Chondrocyte (in vitro differentiated cells): ENCODE results near the gene CTNND2. TPM values are rescaled to one million over a fixed set of nuclear protein-coding genes. Genes with fewer than 3 reads are reported as not detected.
"Not testable (repeated sequence)": the region's sequence is repeated elsewhere in the genome, so short reads cannot be mapped to it uniquely, and the experiment has no call there.

Experiments
- DNase-seq: peaks from one replicate; pipeline ENCODE4 v3.0.0; 2021; ENCODE audit warnings: mixed read lengths, low spot score
- H3K27ac Mint-ChIP-seq: one replicate; pipeline ENCODE4 v1.8.0; 2021; ENCODE audit warnings: mild to moderate bottlenecking, moderate library complexity, mixed read lengths; ENCODE audit not compliant: unreplicated experiment
- H3K27me3 Mint-ChIP-seq: 2 replicates; pipeline ENCODE4 v1.8.0; 2021; ENCODE audit warnings: low read depth, mixed read lengths
- H3K36me3 Mint-ChIP-seq: 2 replicates; pipeline ENCODE4 v1.8.0; 2021; ENCODE audit warnings: low read depth, mixed read lengths
- H3K4me1 Mint-ChIP-seq: 2 replicates; pipeline ENCODE4 v1.8.0; 2021; ENCODE audit warnings: low read depth, mild to moderate bottlenecking, mixed read lengths
- H3K4me3 Mint-ChIP-seq: one replicate; pipeline ENCODE4 v1.8.0; 2021; ENCODE audit warnings: mild to moderate bottlenecking, moderate library complexity, mixed read lengths; ENCODE audit not compliant: unreplicated experiment
- H3K9me3 Mint-ChIP-seq: 2 replicates; pipeline ENCODE4 v1.8.0; 2021; ENCODE audit warnings: low read depth, mixed read lengths
- CTCF ChIP-seq: fragments of 200-600 bp; sonication (generic); IDR thresholded peaks from 2 replicates; pipeline ENCODE4 v1.5.0; 2021; ENCODE audit warnings: antibody characterized with exemption, mild to moderate bottlenecking, moderate library complexity
- total RNA-seq: library from RNA; stranded (reverse); gene quantifications from 3 replicates; pipeline ENCODE4 v1.2.1, GENCODE V29; 2021

Gene CTNND2
- total RNA-seq, 1 donor from 2014 or later, result 2.1 TPM

GRCh38 chr5:11851416-11851815, 52.8 kb downstream of the CTNND2 start:
- Mint-ChIP-seq H3K36me3 (no peaks in the 10 kb centered on the region), H3K27me3 (peaks cover 2% of the 10 kb centered on the region), H3K4me1 (no peaks in the 10 kb centered on the region), H3K4me3 (no peak overlapping the region), H3K9me3 (no peaks in the 10 kb centered on the region), H3K27ac (no peak overlapping the region)
- no peak for DNase-seq
- TF ChIP-seq CTCF, result no peak

- H3K9me3 Mint-ChIP-seq, result peaks cover 46% of the 10 kb centered on the region
- H3K36me3 Mint-ChIP-seq, H3K27me3 Mint-ChIP-seq, DNase-seq, H3K4me1 Mint-ChIP-seq, H3K4me3 Mint-ChIP-seq, H3K27ac Mint-ChIP-seq: not testable (repeated sequence)
These were observed 75.7 kb downstream of the CTNND2 start for GRCh38 chr5:11828566-11828965.

- H3K9me3 Mint-ChIP-seq, result peaks cover 22% of the 10 kb centered on the region
- H3K27ac Mint-ChIP-seq, result no peak overlapping the region
- H3K4me3 Mint-ChIP-seq, result no peak overlapping the region
- H3K4me1 Mint-ChIP-seq, result no peaks in the 10 kb centered on the region
- H3K36me3 Mint-ChIP-seq, result no peaks in the 10 kb centered on the region
- DNase-seq, result no peak
- TF ChIP-seq CTCF, result no peak
- H3K27me3 Mint-ChIP-seq, result no peaks in the 10 kb centered on the region
These were observed 81.6 kb downstream of the CTNND2 start for GRCh38 chr5:11822598-11822997.

- H3K4me1 Mint-ChIP-seq, result no peaks in the 10 kb centered on the region
- H3K27ac Mint-ChIP-seq, result no peak overlapping the region
- no peak overlapping the region for H3K4me3 Mint-ChIP-seq
- no peak for DNase-seq
- no peaks in the 10 kb centered on the region for H3K36me3 Mint-ChIP-seq
- no peaks in the 10 kb centered on the region for H3K9me3 Mint-ChIP-seq
- no peaks in the 10 kb centered on the region for H3K27me3 Mint-ChIP-seq
- no peak for TF ChIP-seq CTCF
These were observed 88.3 kb downstream of the CTNND2 start for GRCh38 chr5:11815916-11816315.

- TF ChIP-seq CTCF, result no peak
- no peak for DNase-seq
- Mint-ChIP-seq H3K9me3 (no peaks in the 10 kb centered on the region), H3K4me1 (no peaks in the 10 kb centered on the region), H3K27ac (no peak overlapping the region), H3K27me3 (no peaks in the 10 kb centered on the region), H3K4me3 (no peak overlapping the region), H3K36me3 (no peaks in the 10 kb centered on the region)
These were observed 88.8 kb downstream of the CTNND2 start for GRCh38 chr5:11815481-11815880.

- Mint-ChIP-seq H3K4me1 (no peaks in the 10 kb centered on the region), H3K4me3 (no peak overlapping the region)
- no peak for DNase-seq
These were observed 89.9 kb downstream of the CTNND2 start for GRCh38 chr5:11814373-11814772.

More at GRCh38 chr5:11814373-11814772, 89.9 kb downstream of the CTNND2 start:
- no peak for TF ChIP-seq CTCF
- Mint-ChIP-seq H3K36me3 (no peaks in the 10 kb centered on the region), H3K27me3 (no peaks in the 10 kb centered on the region), H3K9me3 (no peaks in the 10 kb centered on the region), H3K27ac (no peak overlapping the region)
